ENCODE results near the gene GDF9. TPM values are rescaled to one million over a fixed set of nuclear protein-coding genes. Genes with fewer than 3 reads are reported as not detected.

Gene GDF9, protein sequence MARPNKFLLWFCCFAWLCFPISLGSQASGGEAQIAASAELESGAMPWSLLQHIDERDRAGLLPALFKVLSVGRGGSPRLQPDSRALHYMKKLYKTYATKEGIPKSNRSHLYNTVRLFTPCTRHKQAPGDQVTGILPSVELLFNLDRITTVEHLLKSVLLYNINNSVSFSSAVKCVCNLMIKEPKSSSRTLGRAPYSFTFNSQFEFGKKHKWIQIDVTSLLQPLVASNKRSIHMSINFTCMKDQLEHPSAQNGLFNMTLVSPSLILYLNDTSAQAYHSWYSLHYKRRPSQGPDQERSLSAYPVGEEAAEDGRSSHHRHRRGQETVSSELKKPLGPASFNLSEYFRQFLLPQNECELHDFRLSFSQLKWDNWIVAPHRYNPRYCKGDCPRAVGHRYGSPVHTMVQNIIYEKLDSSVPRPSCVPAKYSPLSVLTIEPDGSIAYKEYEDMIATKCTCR
- 0.14 and 0.52 TPM in 2 replicates for total RNA-seq

- peak within 1 kb of the TSS; percentile 86 for H3K4me3 ChIP-seq (ENCODE audit: low read depth, low read length)
- TF ChIP-seq, protein P1, sequence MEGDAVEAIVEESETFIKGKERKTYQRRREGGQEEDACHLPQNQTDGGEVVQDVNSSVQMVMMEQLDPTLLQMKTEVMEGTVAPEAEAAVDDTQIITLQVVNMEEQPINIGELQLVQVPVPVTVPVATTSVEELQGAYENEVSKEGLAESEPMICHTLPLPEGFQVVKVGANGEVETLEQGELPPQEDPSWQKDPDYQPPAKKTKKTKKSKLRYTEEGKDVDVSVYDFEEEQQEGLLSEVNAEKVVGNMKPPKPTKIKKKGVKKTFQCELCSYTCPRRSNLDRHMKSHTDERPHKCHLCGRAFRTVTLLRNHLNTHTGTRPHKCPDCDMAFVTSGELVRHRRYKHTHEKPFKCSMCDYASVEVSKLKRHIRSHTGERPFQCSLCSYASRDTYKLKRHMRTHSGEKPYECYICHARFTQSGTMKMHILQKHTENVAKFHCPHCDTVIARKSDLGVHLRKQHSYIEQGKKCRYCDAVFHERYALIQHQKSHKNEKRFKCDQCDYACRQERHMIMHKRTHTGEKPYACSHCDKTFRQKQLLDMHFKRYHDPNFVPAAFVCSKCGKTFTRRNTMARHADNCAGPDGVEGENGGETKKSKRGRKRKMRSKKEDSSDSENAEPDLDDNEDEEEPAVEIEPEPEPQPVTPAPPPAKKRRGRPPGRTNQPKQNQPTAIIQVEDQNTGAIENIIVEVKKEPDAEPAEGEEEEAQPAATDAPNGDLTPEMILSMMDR (conservative IDR thresholded peaks at IDR 0.05; ENCODE audit: low read depth, low read length), result peak; percentile 38
- peak; percentile 99 for DNase-seq (ENCODE audit: low read depth)
These were observed at the start of gene GDF9, which contains the start of gene UQCRQ for GRCh38 chr5:132866342-132867045. Gene GDF9, minus strand, starts transcription at chr5:132866469. Its CDS starts 1,936 bp downstream, at chr5:132864533. Gene UQCRQ, plus strand, starts transcription at chr5:132866642. Its CDS starts 240 bp downstream, at chr5:132866882.

GRCh38 chr5:132915681-132916080 is 49.4 kb upstream of the GDF9 start:
- TF ChIP-seq, protein P1 (conservative IDR thresholded peaks at IDR 0.05; ENCODE audit: low read depth, low read length), result no peak
- H3K4me3 ChIP-seq (ENCODE audit: low read depth, low read length), result no peak overlapping the region
- DNase-seq (ENCODE audit: low read depth), result no peak

DNA sequence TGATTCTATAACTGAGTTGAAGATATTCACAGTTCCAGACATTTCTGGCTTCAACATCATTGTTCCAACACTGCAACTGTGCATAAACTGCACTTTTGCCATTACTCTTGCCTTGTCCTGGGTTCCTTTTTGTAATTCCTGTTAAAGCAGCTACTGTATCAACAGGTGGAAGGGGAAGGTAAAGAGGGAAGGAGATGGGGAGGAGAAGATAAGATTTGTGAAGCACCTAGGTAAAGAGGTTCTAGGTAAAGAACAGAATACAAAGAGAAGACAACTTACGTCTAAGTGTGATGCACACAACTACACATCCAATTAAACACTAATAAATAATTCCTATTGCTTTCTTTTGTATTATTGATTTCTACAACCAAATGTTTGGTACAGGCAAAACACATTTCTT is 43.4 kb upstream of the GDF9 start:
- no peak for DNase-seq (ENCODE audit: low read depth)
- TF ChIP-seq, protein P1 (conservative IDR thresholded peaks at IDR 0.05; ENCODE audit: low read depth, low read length), result no peak
- H3K4me3 ChIP-seq (ENCODE audit: low read depth, low read length), result no peak overlapping the region

DNA sequence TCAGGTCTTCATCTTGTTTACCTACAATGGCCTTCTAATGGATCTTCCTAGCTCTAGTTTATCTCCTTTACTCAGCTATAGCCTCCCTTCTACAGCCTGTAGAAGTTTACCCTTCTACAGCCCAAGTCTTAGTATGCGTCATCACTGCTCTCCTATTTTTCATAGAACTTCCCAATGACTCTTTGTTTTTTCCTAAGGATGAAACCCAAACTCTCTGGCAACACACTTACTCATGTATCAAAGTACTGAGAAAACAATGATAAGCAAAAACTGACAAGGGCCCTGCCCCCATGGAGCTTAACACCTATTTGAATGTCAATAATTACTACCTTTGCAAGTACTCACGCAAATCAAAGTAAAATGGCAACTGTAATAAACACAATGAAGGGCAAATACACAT is 40.9 kb upstream of the GDF9 start:
- DNase-seq (ENCODE audit: low read depth), result no peak
- H3K4me3 ChIP-seq (ENCODE audit: low read depth, low read length), result no peak overlapping the region
- TF ChIP-seq, protein P1 (conservative IDR thresholded peaks at IDR 0.05; ENCODE audit: low read depth, low read length), result no peak

- DNase-seq (ENCODE audit: low read depth), result no peak
- H3K4me3 ChIP-seq (ENCODE audit: low read depth, low read length), result no peak overlapping the region
- TF ChIP-seq, protein P1 (conservative IDR thresholded peaks at IDR 0.05; ENCODE audit: low read depth, low read length), result peak; percentile 12
These were observed 39.7 kb upstream of the GDF9 start for GRCh38 chr5:132905938-132906337.

DNA sequence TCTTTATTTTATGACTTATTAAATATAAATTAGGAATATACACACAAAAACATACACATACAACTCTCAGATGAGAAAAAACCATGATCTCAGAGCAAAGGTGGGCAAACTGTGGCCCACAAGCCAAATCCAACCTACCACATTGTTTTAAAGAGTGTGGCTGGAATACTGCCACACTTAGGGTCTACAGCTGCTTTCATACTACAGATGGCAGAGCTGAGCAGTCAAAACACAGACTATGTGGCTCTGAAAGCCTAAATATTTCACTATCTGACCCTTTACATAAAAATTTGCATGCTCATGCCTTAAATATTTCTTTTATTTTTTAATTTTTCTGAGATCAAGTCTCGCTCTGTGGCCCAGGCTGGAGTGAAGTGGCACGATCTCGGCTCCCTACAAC is 35.5 kb upstream of the GDF9 start:
- DNase-seq (ENCODE audit: low read depth), result no peak
- TF ChIP-seq, protein P1 (conservative IDR thresholded peaks at IDR 0.05; ENCODE audit: low read depth, low read length), result no peak
- no peak overlapping the region for H3K4me3 ChIP-seq (ENCODE audit: low read depth, low read length)

Data from epithelial cell of proximal tubule (primary cell).